Measurements from ENCODE around the gene JOSD2.

The JOSD2 gene

GRCh38 chr19:50461066-50461875 is 49.7 kb downstream of the JOSD2 start:
- H3K27me3 Mint-ChIP-seq = peaks cover 15% of the 10 kb centered on the region
- H3K4me1 Mint-ChIP-seq = peaks cover 7% of the 10 kb centered on the region
- H3K9me3 Mint-ChIP-seq = no peaks in the 10 kb centered on the region
- H3K36me3 Mint-ChIP-seq = no peaks in the 10 kb centered on the region
- H3K4me3 Mint-ChIP-seq = no peak overlapping the region
- H3K27ac Mint-ChIP-seq = no peak overlapping the region

- H3K27ac Mint-ChIP-seq = no peak overlapping the region
- H3K4me3 Mint-ChIP-seq = no peak overlapping the region
Observed at GRCh38 chr19:50460161-50460765, 50.7 kb downstream of the JOSD2 start.

GRCh38 chr19:50459638-50460037 is 51.4 kb downstream of the JOSD2 start:
- H3K36me3 Mint-ChIP-seq = no peaks in the 10 kb centered on the region
- H3K27me3 Mint-ChIP-seq = peaks cover 15% of the 10 kb centered on the region
- H3K4me3 Mint-ChIP-seq = no peak overlapping the region
- no peak overlapping the region for H3K27ac Mint-ChIP-seq
- H3K4me1 Mint-ChIP-seq = peaks cover 7% of the 10 kb centered on the region
- no peaks in the 10 kb centered on the region for H3K9me3 Mint-ChIP-seq

More at GRCh38 chr19:50460161-50460765, 50.7 kb downstream of the JOSD2 start:
- no peaks in the 10 kb centered on the region for H3K36me3 Mint-ChIP-seq
- peaks cover 15% of the 10 kb centered on the region for H3K27me3 Mint-ChIP-seq
- H3K9me3 Mint-ChIP-seq = no peaks in the 10 kb centered on the region
- peaks cover 7% of the 10 kb centered on the region for H3K4me1 Mint-ChIP-seq

- no peaks in the 10 kb centered on the region for H3K36me3 Mint-ChIP-seq
- no peak overlapping the region for H3K4me3 Mint-ChIP-seq
- H3K27ac Mint-ChIP-seq = no peak overlapping the region
- H3K4me1 Mint-ChIP-seq = peaks cover 7% of the 10 kb centered on the region
- H3K27me3 Mint-ChIP-seq = peaks cover 15% of the 10 kb centered on the region
- no peaks in the 10 kb centered on the region for H3K9me3 Mint-ChIP-seq
Observed at GRCh38 chr19:50459067-50459456, 51.9 kb downstream of the JOSD2 start.

GRCh38 chr19:50458396-50459066 is 52.5 kb downstream of the JOSD2 start:
- Mint-ChIP-seq H3K36me3 (no peaks in the 10 kb centered on the region), H3K9me3 (no peaks in the 10 kb centered on the region), H3K4me1 (peaks cover 7% of the 10 kb centered on the region), H3K4me3 (no peak overlapping the region), H3K27ac (no peak overlapping the region), H3K27me3 (peaks cover 15% of the 10 kb centered on the region)

GRCh38 chr19:50457300-50457699 is 53.7 kb downstream of the JOSD2 start:
- Mint-ChIP-seq H3K27ac (no peak overlapping the region), H3K9me3 (no peaks in the 10 kb centered on the region), H3K4me3 (no peak overlapping the region), H3K27me3 (peaks cover 15% of the 10 kb centered on the region), H3K4me1 (peaks cover 7% of the 10 kb centered on the region), H3K36me3 (no peaks in the 10 kb centered on the region)
